ENCODE results near the gene BEST2.
"Not testable (repeated sequence)": the region's sequence is repeated elsewhere in the genome, so short reads cannot be mapped to it uniquely, and the experiment has no call there.

BEST2 gene

DNA sequence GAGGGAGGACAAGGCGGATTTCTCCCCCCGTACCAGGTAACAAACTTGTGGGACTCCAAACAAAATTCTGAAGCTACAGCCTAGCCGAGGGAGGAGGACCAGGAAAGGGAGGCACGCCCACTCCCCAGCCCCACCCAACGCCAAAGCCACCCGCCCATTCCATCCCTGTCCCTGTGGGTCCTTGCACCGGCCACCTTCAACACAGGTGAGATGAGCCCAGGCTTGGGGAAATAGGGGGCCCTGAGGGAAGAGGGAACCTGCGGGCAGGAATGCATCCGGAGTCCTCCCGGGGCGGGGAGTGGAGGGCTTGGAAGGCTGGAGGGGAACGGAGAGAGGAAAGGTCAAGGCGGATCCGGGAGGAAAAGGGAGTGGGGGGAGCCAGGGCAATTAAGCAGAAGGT is at the start of gene BEST2:
BEST2 (plus strand) TSS at position 157 of the 400 bp plus-strand sequence. CDS start 802 bp downstream, outside the sequence.
- DNase-seq: no peak

DNA sequence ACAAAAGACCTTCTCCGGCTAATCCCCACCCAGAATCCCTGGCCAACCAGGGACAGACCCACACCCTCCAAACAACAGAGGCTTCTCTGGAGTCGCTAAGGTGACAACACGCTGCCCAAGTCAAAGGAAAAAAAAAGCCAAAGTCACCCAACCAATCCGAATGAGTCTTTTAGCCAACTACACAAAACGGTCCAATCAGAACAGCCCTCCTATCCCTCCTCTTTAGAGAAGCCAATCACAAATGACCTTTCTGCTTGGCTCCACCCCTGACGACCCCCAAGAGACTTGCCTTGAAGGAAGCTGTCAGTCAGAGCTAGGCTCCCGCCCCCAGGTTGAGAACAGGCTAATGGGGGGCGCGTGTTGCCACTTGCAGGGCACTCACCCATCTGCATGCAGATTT is 48.5 kb upstream of the BEST2 start:
- no peak for DNase-seq

DNA sequence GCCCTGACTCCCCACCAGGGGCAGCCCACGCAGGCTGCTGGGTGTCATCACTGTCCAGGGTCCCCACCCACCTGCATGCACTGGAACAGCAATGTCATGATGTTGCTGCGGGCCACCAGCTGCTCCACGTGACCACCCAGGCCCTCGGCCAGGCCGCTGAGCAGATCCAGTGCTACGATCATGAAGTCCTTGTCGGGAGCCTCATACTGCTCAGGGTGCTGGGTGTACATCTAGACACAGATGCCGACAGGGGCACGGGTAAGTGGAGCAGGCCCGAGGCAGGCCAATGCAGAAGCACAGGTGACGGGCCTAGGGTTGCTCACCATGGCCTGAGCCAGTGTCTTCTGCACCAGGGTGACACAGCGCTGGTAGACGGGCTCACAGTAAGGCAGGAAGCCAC is 46.4 kb upstream of the BEST2 start:
- no peak for DNase-seq

DNA sequence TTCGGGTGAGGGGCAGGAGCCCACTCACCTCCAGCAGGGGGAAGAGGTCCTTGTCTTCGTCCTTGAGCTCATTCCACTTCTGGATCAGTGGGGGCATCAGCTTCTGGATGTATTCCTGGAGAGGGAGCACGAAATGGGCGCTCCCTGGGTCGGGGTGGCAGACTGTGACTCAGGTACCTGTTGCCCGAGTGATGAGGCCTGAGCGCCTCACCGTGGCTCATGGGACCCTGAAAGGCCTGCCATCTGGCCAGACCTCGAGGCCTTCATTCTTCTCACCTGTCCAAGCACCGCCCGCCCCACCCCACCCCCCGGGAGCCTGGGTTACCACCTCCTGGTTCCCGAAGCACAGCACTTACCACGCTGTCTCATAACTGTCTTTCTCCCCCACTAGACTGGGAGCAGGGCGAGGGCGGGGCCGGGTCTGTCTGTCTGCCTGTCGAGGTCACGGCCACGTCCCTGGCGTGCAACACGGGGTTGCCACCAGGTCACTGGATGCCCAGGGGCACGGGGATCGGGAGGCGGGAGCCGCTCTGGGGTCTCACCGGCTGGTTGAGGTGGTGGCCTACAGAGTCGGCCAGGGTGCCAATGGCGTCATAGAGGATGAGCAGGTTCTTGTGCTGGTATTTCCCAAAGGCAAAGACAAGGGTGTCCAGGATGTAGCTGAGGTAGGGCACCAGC is 45.8 kb upstream of the BEST2 start:
- DNase-seq: no peak

DNA sequence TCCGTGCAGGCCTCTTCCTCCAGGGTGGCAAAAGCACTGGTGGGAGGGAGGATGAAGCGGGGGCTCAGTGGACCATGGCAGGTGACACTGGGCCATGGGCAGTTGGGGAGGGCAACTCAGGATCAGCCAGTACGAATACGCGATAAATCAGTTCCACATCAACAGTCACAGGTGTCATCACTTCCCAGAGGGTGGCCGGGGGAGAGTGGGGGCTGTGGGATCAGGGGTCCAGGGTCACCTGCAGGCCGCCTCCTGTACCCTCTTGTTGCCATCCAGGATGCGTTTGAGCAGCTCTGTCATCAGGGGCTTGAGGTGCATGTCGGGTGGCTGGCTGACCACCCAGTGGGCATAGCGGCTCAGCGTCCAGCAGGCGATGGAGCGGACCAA is 45.3 kb upstream of the BEST2 start:
- no peak for DNase-seq

DNA sequence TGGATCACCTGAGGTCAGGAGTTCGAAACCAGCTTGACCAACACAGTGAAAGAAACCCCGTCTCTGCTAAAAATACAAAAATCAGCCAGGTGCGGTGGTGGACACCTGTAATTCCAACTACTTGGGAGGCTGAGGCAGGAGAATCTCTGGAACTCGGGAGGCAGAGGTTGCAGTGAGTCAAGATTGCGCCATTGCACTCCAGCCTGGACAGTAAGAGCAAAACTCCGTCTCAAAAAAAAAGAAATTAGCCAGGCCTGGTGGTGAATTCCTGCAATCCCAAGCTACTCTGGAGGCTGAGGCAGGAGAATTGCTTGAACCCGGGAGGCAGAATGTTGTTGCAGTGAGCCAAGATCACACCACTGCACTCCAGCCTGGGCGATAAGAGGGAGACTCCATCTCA is 43.0 kb upstream of the BEST2 start:
- DNase-seq: no peak

DNA sequence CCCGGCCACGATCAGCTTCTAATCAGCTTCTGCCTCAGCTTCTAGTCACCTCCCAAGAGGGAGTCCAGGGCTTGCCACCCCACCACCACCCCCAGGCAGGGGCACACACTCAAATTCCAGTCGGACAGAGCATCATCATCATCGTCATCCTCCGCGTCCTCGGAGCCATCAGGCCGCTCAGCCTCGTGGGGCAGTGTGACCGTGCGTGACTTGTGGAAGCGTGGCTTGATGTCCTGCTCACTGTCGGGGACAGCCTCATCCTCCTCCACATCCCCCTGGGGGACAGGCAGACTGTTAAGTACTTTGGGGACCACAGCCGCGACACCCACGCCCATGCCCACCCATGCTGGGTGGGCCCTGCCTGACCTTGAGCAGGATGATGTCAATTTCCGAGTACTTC is 40.4 kb upstream of the BEST2 start:
- no peak for DNase-seq

DNA sequence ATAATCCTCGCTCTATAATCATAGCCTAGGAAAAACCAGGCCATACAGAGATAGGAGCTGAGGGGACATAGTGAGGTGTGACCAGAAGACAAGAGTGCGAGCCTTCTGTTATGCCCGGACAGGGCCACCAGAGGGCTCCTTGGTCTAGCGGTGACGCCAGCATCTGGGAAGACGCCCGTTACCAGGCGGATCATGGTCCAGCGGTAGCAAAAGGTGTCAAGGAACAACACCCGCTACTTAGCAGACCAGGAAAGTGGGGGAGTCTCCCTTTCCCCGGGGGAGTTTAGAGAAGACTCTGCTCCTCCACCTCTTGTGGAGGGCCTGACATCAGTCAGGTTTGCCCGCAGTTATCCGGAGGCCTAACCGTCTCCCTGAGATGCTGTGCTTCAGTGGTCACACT is 39.5 kb upstream of the BEST2 start:
- DNase-seq: peak in 1 of 56 donors; percentile 41

DNA sequence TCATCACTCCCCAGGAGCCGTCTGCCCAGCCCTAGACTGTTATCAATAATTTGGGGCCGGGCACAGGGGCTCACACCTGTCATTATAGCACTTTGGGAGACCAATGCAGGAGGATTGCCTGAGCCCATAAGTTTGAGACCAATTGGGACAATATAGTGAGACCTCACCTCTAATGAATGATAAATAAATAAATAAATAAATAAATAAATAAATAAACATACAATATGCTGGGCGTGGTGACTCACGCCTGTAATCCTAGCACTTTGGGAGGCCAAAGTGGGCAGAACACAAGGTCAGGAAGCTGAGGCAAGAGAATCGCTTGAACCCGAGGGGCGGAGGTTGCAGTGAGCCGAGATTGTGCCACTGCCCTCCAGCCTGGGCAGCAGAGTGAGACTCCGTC is 38.3 kb upstream of the BEST2 start:
- not testable (repeated sequence) for DNase-seq

DNA sequence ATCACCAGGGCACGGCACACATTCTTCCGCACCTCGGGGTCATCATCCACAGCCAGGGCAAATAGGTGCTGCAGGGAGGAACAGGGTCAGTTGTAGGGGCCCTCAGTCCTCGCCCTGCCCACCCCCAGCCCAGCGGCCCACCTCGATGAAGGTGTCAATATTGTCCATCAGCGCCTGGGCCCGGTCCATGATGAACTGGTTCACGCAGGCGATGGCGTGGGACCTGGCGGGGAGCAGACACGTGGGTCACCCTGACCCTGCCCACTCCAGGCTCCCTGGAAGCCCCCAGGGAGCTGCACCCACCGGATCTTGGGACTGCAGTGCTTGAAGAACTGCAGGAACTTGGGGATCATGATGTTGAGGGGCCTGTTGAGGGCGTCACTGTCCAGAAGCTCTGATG is 36.5 kb upstream of the BEST2 start:
- no peak for DNase-seq

DNA sequence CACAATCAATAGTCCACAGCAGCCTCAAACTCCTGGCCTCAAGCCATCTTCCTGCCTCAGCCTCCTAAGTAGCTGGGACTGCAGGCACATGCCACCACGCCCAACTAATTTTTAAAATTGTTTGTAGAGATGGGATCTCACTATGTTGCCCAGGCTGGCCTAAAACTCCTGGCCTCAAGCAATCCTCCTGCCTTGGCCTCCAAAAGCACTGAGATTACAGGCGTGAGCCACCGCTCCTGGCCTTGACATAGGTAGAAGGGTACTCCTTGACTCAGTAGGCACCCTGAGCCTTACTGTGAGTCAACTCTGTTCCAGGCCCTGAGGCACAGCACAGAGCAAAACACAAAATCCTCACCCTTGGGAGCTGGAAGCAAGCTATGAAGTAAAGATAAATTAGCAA is 35.7 kb upstream of the BEST2 start:
- DNase-seq: no peak

DNA sequence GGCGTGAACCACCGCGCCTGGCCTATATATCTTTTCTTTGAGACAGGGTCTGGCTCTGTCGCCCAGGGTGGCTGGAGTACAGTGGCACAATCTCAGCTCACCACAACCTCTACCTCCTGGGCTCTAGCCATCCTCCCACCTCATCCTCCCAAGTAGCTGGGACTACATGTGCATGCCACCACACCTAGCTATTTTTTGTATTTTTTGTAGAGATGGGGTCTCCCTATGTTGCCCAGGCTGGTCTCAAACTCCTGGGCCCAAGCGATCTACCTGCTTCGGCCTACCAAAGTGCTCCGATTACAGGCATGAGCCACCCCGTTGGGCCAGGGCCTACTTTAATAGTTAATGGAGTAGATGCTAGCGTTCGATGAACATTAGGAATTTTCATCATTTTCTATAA is 31.3 kb upstream of the BEST2 start:
- no peak for DNase-seq

DNA sequence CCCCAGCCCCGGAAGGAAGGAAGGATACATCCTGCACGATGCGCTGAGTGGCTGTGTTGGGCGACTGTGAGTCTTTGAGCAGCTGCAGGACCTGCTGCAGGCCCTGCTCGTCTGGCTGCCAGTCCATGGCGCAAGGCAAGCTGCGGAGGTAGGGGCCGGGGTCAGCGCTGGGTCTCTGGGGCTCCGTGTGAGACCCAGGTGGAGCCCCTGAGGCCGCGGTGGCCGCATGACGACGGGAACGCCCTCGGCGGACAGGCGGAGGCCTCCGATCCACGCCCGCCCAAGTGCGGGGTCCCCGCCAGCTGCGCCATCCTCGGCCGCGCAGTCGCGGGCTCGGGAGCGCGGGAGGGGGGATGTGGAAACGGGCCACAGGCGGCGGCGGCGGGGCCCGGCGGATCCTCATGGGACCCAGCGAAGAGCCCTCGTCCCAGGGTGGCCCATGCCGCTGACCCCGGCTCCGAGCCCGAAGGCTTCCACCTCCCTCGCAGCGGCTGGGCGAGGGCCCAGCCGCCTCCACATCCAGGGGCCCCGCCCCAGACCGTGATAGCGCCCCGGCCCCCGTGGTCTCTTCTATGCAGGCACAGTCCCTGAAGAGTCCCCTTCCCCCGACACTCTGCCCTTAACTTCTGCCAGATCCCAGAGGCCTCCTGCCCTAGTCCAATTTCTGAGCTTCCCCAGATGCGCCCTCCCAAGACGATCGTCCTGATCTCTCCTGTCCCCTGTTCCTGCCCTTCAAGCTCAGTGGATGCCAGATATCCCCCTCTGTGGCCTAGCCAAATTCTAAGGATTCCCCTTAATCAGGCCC is 30.5 kb upstream of the BEST2 start:
- peak in 18 of 56 donors; percentile 3 to 55 (median 29) for DNase-seq

DNA sequence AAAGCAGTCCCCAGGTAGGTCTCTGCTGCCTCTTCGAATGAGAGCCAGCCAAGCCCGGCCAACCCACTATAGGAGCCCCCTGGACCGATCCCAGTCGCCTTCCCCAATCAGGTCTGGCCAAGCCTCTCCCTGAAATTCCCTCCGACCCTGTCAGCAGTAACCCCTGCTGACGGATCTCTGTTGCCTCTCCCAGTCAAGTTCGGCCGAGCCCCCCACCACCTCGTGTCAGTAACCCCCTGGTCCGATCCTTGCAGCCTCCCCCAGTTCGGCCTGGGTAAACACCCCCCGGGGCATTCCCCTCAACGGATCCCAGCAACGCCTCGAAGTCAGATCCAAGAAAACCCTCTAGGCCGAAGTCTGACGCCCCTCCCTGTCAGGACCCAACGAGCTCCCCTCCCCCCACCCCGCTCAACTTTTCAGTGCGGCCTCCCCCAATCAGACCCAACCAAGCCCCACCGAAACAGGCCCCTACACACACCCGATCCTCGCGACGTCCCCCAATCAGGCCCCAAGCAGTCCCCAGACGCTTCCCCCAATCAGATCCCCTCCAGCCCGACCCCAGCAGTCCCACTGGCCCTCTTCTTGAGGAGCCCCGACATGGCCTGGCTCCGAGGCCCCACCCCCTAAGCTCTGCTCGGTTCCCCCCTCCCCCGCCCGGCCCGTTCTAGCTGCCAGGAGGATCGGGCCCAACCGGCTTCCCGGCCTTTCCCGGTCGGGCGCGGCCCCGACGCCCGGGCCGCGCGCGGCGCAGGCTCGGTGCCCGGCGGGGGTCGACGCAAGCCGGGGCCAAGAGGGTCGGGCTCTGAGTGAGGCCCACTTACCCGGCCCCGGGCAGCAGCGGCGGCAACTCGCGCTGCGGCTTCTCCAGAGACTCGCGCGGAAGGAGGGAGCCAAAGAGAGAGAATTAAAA is 29.7 kb upstream of the BEST2 start:
- peak in 51 of 56 donors; percentile 1 to 77 (median 58) for DNase-seq

DNA sequence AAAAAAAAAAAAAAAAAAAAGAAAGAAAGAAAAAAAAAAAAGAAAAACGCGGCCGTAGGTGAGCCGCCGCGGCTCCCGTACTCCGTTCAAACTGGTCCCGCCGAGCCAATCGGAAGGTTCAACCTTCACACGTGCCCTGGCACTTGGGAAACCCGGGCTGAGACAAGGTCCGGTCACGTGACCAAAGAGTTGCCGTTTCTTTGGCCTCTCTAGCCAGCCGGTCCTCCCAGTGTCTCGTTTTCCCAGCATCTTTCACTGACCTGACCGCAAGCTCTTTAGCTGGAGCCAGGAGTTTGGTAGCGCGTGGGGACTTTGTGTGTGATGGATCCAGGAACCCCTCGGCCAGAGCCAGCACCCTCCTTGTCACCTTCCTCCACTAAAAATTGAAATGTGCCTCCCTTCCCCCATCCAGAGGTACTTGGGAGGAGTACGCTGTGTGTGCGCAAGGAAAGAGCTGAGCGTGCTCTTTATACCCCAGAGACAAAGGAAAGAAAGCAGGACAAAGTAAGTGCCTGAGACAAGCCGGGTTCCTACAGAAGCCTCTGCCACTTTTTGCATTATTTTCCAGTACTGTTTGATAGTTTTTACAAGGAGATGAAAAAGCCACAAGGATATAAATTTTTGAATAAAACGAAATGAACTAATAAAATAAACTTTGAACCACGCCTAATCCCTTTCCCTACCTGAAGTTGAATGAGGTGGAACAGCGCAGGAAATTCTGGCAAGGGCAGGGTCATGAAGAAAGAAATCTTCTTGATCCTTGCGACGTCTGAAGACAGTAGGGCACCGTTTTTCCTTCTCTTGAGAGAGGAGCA is 28.8 kb upstream of the BEST2 start:
- DNase-seq: peak in 55 of 56 donors; percentile 76 to 99 (median 92)

DNA sequence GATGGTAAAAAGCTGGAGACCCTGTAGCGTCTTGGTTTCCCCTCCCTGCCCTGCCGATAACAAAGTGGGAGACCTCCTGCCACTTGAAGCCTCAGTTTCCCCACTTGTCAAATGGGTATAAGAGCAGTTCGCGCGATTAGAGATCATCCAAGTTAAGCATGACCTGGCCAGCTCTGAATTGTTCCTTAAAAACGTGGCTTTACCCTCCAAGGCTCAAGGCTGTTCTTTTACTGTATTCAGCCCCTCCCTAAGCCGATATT is 28.3 kb upstream of the BEST2 start:
- DNase-seq: no peak

DNA sequence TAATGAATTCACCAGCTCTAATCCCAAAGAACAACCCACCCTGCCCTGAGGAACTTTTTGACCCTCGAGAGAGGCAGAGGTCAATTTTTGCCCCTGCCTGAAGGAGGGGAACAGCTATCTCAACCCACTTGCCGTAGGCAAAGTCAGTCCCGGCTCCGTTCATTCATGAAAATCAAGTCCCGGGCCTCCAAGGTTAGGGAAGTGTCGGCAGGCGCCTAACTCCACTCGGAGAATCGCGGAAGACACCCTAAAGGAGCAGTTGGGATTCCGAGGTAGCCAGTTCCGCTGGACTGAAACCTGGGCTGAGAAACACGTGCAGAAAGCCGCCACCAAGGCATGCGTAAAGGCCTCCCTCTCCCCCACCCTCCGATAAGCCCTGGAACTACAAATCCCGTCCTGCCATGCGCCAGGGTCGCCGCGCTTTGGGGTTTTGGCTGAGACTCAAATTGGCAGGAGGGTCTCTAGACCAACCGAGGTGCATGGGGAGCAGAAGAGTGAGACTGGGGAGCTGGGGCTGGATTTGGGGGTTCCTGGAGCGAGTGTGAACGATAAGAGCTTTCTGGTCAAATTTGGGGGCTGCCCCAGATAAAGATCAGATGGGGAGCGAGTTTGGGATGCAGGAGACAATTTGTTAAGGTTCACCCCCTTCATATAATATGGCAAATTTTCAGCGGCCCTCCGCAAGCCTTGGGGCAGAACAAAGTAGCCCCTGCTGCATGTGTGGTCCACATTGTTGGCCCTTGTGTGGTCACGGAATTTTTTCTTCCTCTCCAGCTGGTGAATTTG is 27.8 kb upstream of the BEST2 start, which contains the start of gene TNPO2:
TNPO2 (minus strand) TSS at position 292 of the 786 bp plus-strand sequence. CDS start 2,955 bp downstream, outside the sequence.
- DNase-seq: peak in 48 of 56 donors; percentile 9 to 72 (median 44)

DNA sequence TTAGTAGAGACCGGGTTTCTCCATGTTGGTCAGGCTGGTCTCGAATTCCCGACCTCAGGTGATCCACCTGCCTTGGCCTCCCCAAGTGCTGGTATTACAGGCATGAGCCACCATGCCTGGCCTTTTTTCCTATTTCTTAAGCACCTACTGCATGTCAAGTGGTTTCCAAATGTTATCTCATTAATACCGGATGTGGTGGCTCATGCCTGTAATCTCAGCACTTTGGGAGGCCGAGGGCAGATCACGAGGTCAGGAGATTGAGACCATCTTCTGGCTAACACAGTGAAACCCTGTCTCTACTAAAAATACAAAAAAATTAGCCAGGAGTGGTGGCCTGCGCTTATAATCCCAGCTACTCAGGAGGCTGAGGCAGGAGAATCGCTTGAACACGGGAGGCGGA is 26.0 kb upstream of the BEST2 start:
- DNase-seq: not testable (repeated sequence)

DNA sequence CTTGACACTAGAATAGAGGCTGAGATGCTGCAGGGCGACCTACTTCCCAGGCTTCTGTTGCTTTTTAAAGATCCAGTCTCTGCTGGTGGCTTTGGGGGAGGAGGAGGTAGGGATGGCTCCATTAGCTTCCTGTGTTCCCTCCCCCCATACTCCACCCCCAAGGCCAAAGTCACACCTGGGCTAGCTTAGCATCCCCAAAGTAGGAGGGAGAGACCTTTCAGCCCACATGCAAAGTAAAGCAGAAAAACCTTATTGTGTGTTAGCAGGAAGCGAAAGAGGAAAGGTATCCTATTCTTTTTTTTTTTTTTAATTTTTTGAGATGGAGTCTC is 24.6 kb upstream of the BEST2 start:
- DNase-seq: no peak

DNA sequence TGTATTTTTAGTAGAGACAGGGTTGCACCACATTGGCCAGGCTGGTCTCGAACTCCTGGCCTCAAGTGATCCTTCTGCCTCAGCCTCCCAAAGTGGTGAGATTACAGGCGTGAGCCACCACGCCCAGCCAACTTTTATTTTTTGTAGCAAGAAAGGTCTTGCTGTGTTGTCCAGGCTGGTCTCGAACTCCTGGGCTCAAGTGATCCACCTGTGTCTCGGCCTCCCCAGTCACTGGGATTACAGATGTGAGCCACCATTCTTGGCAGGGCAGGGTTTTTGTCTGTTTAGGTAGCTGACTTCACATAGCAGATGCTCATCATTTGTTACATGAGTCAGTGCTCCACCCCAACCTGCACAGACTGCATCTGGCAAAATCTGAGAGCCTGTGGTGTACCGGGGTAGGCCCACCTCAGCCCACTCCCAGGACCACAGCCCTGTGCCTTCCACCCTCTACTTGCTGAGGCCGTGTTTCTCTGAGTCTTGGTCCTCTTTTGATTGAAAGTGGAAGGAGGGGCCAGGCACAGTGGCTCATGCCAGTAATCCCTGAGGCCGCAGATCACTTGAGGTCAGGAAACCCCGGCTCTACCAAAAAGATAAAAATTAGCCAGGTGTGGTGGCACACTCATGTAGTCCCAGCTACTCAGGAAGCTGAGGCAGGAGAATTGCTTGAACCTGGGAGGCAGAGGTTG is 23.7 kb upstream of the BEST2 start:
- DNase-seq: no peak

Data from nucleus accumbens (tissue), 56 donors.